NB4 (cell line): Measurements from ENCODE around the gene EXOC4.
"Not testable (repeated sequence)": the region's sequence is repeated elsewhere in the genome, so short reads cannot be mapped to it uniquely, and the experiment has no call there.

Experiments used
- DNase-seq: peaks from one replicate; pipeline ENCODE4 v3.0.0; 2010; ENCODE audit warnings: low read depth
- H3K4me3 ChIP-seq: one replicate; pipeline ENCODE4 v1.5.1; 2011; ENCODE audit warnings: mild to moderate bottlenecking, low read depth, low read length, moderate library complexity
- MAX ChIP-seq: IDR thresholded peaks from 2 replicates; pipeline ENCODE4 v1.6.1; 2011; ENCODE audit warnings: low read depth, low read length
- MYC ChIP-seq: IDR thresholded peaks from 2 replicates; pipeline ENCODE4 v1.6.1; 2011; ENCODE audit warnings: low read depth, low read length
- POLR2A ChIP-seq: IDR thresholded peaks from 2 replicates; pipeline ENCODE4 v1.6.1; 2011; ENCODE audit warnings: mild to moderate bottlenecking; ENCODE audit not compliant: insufficient read length; ENCODE audit errors: extremely low read depth
- TF ChIP-seq, protein P1 (sequence below): IDR thresholded peaks from one replicate; pipeline ENCODE4 v1.5.1; 2012; ENCODE audit warnings: low read depth, low read length

The EXOC4 gene

GRCh38 chr7:133777701-133778100 is 524.8 kb downstream of the EXOC4 start:
- TF ChIP-seq, protein P1, sequence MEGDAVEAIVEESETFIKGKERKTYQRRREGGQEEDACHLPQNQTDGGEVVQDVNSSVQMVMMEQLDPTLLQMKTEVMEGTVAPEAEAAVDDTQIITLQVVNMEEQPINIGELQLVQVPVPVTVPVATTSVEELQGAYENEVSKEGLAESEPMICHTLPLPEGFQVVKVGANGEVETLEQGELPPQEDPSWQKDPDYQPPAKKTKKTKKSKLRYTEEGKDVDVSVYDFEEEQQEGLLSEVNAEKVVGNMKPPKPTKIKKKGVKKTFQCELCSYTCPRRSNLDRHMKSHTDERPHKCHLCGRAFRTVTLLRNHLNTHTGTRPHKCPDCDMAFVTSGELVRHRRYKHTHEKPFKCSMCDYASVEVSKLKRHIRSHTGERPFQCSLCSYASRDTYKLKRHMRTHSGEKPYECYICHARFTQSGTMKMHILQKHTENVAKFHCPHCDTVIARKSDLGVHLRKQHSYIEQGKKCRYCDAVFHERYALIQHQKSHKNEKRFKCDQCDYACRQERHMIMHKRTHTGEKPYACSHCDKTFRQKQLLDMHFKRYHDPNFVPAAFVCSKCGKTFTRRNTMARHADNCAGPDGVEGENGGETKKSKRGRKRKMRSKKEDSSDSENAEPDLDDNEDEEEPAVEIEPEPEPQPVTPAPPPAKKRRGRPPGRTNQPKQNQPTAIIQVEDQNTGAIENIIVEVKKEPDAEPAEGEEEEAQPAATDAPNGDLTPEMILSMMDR = no peak
- no peak for TF ChIP-seq MAX
- TF ChIP-seq POLR2A = no peak
- TF ChIP-seq MYC = no peak
- H3K4me3 ChIP-seq = no peak overlapping the region
- no peak for DNase-seq

DNA sequence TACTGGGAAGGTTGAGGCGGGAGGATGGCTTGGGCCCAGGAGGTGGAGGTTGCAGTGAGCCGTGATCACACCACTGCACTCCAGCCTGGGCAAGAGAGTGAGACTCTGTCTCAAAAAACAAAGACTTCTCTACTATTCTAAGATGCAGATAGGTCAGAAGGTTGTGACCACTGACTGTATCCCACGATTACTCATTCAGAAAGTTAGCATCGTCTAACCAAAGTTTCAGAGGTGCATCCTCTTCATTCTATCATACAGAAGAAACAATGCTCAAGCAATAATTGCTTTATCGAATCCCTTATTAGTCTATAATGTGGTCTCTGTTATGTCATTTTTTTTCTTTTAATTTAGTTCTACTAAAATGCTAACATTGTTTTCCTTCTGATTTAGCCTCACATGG is 525.6 kb downstream of the EXOC4 start:
- no peak overlapping the region for H3K4me3 ChIP-seq
- no peak for DNase-seq
- no peak for TF ChIP-seq POLR2A
- no peak for TF ChIP-seq MAX
- no peak for TF ChIP-seq MYC
- TF ChIP-seq, protein P1 = no peak

- DNase-seq, H3K4me3 ChIP-seq: not testable (repeated sequence)
Observed at GRCh38 chr7:133779538-133779937, 526.7 kb downstream of the EXOC4 start.

DNA sequence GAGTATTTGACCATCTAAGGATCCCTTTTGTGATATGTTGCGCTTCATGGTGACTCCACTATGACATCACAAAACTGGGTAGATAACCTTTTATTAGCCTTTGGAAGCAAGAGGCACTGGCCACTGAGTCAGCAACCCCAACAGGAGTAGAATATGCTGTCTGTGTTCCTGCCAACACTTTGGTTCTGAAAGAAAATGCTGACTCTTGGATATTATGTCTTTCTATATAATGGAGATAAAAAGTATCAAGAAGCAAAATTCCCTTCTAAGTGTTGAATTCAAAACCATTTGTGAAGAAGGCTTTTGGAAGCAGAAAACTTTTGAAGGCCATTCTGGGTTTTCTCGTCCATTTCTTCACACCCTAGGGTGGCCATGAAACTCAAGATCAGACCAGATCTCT is 528.0 kb downstream of the EXOC4 start:
- TF ChIP-seq, protein P1 = no peak
- no peak for TF ChIP-seq MAX
- no peak for TF ChIP-seq POLR2A
- no peak for TF ChIP-seq MYC
- H3K4me3 ChIP-seq = no peak overlapping the region
- DNase-seq = no peak

- DNase-seq = peak; percentile 25
- TF ChIP-seq MYC (no peak), MAX (no peak), POLR2A (no peak)
- TF ChIP-seq, protein P1 = no peak
Observed at GRCh38 chr7:133781486-133782090, 528.7 kb downstream of the EXOC4 start.

DNA sequence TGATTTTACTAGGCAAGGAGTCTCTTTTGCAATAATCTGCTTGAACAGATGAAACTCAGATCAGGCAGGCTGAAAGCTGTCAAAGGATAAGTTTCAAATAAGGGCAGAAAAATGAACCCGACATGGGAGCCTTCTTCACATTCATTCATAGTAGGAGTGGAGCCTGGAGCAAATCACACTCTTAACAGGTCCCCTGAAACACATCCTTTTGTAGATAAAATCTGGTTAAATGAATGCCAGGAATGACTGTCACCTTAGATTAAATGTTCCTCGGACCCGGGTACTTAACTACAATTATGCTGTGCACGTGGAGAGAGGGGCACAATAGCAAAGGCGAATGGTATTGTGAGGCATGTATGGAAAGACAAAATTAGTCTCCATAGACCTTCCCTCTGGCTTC is 529.6 kb downstream of the EXOC4 start:
- TF ChIP-seq POLR2A = no peak
- TF ChIP-seq MYC = no peak
- TF ChIP-seq MAX = no peak
- TF ChIP-seq, protein P1 = no peak
- H3K4me3 ChIP-seq = no peak overlapping the region
- no peak for DNase-seq

More at GRCh38 chr7:133781486-133782090, 528.7 kb downstream of the EXOC4 start:
- H3K4me3 ChIP-seq = no peak overlapping the region
